Naive thymus-derived CD8-positive, alpha-beta T cell (primary cell): ENCODE data around the gene ACVR1. TPM values are rescaled to one million over a fixed set of nuclear protein-coding genes. Genes with fewer than 3 reads are reported as not detected.
A peak's percentile ranks its signal among the peaks of the same experiment; 100 is the strongest.
"Not testable (repeated sequence)": the region's sequence is repeated elsewhere in the genome, so short reads cannot be mapped to it uniquely, and the experiment has no call there.

Source experiments
- ATAC-seq, 2 donors: fragments of 150-1000 bp; cut with Tn5 transposase in 1 of 2; sonication (Bioruptor Pico), chemical (Tn5 transposase) in 1 of 2; 1 replicate in 1 of 2; 2 replicates in 1 of 2; pipeline ENCODE4 v1.10.0; 2021; ENCODE audit warnings: mild to moderate bottlenecking in 2 of 2, moderate library complexity in 2 of 2
- POLR2A ChIA-PET: fragments of 350-600 bp; sonication (Branson Sonifier 250); formaldehyde crosslinking; loops from one replicate; lab custom pipeline; 2021; ENCODE audit warnings: antibody characterized with exemption; lab: Charles Lee
- DNase-seq, 10 donors: peaks; one replicate each; pipeline versions ENCODE4 v3.0.0 to v3.0.0-alpha.2; 2020 to 2022
- H3K27ac Mint-ChIP-seq, 10 donors: one replicate each; pipeline ENCODE4 v1.8.0; 2020 to 2022; ENCODE audit warnings: mild to moderate bottlenecking in 10 of 10, mixed read lengths in 10 of 10, moderate library complexity in 4 of 10, inconsistent platforms in 1 of 10
- H3K27me3 Mint-ChIP-seq, 5 donors: one replicate each; pipeline ENCODE4 v1.8.0; 2021 to 2022; ENCODE audit warnings: mixed read lengths in 5 of 5
- H3K36me3 Mint-ChIP-seq, 3 donors: one replicate each; pipeline ENCODE4 v1.8.0; 2020 to 2022; ENCODE audit warnings: mixed read lengths in 3 of 3, mild to moderate bottlenecking in 2 of 3, inconsistent platforms in 1 of 3
- H3K4me1 Mint-ChIP-seq, 4 donors: one replicate each; pipeline ENCODE4 v1.8.0; 2021 to 2022; ENCODE audit warnings: mixed read lengths in 4 of 4
- H3K4me3 Mint-ChIP-seq, 10 donors: one replicate each; pipeline ENCODE4 v1.8.0; 2020 to 2022; ENCODE audit warnings: mild to moderate bottlenecking in 10 of 10, mixed read lengths in 10 of 10, moderate library complexity in 6 of 10, inconsistent platforms in 1 of 10
- H3K9me3 Mint-ChIP-seq, 9 donors: one replicate each; pipeline ENCODE4 v1.8.0; 2020 to 2022; ENCODE audit warnings: mixed read lengths in 9 of 9, mild to moderate bottlenecking in 3 of 9, inconsistent platforms in 1 of 9, moderate library complexity in 1 of 9
- polyA plus RNA-seq, 3 donors: library from polyadenylated mRNA; unstranded; fragments of 300-500 nt; fragmentation: Illumina TruSeq; gene quantifications; one replicate each; pipeline ENCODE4 v1.2.3, GENCODE V29; 2021
- total RNA-seq, 8 experiments: library from RNA in 2 of 8; stranded (reverse) in 2 of 8; gene quantifications; one replicate each; pipeline ENCODE4 v1.2.3 and lab custom pipeline; 2021 to 2026

The ACVR1 gene
- total and polyA plus RNA-seq, 5 experiments from 2014 or later = 2.6 to 14.5 (median 4.3) TPM

GRCh38 chr2:157890969-157891642, 15.0 kb upstream of the ACVR1 start:
- H3K4me1 Mint-ChIP-seq = peaks cover 16 to 36% (median 29%) of the 10 kb centered on the region in 4 donors
- POLR2A ChIA-PET = interaction anchor here (0.6 to 2.4 kb wide), 5 partner anchors 8 to 473 kb away, joined by 3 to 11 read pairs (median 3); partner anchors contain the start of gene ACVR1
- peak overlapping the region in 8 of 10 donors; percentile 1 to 76 (median 71) for H3K4me3 Mint-ChIP-seq
- no peaks in the 10 kb centered on the region for H3K9me3 Mint-ChIP-seq
- peaks cover 0 to 4% (median 1%) of the 10 kb centered on the region in 5 donors for H3K27me3 Mint-ChIP-seq
- no peaks in the 10 kb centered on the region for H3K36me3 Mint-ChIP-seq
- no peak for DNase-seq
- H3K27ac Mint-ChIP-seq = peak overlapping the region in 8 of 10 donors; percentile 41 to 85 (median 81)
- ATAC-seq = no peak

- DNase-seq (no peak), ATAC-seq (no peak)
- no peaks in the 10 kb centered on the region for H3K36me3 Mint-ChIP-seq
- peaks cover 14 to 19% (median 17%) of the 10 kb centered on the region in 4 donors for H3K4me1 Mint-ChIP-seq
- H3K9me3 Mint-ChIP-seq = no peaks in the 10 kb centered on the region
- peak overlapping the region in 1 of 10 donors; percentile 45 for H3K27ac Mint-ChIP-seq
- peaks cover 0 to 7% (median 1%) of the 10 kb centered on the region in 5 donors for H3K27me3 Mint-ChIP-seq
- H3K4me3 Mint-ChIP-seq = no peak overlapping the region
- POLR2A ChIA-PET = no interaction called here
These were observed 11.8 kb upstream of the ACVR1 start for GRCh38 chr2:157887946-157888345.

DNA sequence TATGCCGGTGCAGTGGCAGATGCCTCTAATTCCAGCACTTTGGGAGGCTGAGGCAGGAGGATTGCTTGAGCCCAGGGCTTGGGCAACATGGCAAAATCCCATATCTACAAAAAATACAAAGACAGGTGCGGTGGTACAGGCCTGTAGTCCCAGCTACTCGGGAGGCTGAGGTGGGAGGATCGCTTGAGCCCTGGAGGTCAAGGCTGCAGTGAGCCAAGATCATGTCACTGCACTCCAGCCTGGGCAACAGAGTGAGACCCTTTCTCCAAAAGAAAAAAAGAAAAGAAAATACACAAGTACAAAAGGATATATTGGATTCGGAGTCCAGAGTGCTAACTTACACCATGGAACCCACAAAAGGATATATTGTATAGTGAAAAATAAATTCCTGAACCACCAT, 8.4 kb upstream of the ACVR1 start:
- H3K4me3 Mint-ChIP-seq, POLR2A ChIA-PET, DNase-seq, H3K4me1 Mint-ChIP-seq, H3K9me3 Mint-ChIP-seq, H3K27me3 Mint-ChIP-seq, H3K36me3 Mint-ChIP-seq, ATAC-seq, H3K27ac Mint-ChIP-seq: not testable (repeated sequence)

DNA sequence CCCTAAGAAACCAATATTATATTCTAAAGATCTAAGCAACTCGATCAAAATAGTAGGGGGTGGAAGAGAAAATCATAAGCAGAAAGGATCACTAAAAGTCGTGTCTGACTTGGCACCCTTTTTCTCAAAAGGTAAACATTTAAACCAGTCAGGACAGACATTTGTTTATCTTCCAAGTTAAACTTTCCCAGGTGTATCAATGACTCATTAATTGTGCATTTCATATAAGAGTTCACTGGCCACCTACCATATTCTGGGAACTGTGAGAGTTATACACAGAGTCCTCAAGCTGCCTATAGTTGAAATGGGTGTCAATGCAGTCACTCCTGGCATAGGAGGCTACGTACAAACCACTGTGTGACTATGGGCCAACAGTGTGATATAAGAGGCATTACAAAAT, 4.8 kb upstream of the ACVR1 start:
- POLR2A ChIA-PET = no interaction called here
- H3K4me3 Mint-ChIP-seq = no peak overlapping the region
- ATAC-seq = no peak

DNA sequence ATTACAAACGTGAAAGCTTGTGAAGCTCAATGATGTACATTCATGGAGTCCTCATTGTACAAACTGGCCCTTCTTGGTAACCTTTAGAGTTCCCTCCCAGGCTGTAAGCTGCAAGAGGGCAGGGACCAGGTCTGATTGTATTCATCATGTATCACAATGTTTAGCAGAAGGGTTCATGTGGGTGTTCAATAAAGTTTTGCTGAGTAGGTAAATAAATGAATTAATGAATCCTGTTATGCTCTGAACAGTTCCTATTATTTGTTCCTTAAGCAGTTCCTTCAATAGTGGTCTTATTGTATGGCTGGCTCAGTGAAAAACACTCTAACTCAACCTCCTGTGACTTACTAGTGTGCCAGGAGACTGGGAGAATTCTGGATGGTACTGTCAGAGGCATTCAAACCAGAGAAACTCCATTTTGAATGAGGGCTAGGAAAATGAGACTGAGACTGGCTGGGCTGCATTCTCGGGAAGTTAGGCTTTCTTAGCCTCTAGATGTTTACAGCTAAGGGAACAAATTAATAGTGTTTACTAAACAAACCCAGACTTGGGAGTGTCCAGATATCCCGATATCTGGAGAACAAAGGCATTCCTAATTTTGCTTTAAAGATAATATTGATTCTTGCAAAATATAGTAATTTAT, 1.8 kb upstream of the ACVR1 start:
- Mint-ChIP-seq H3K4me3 (peak overlapping the region in 5 of 10 donors; percentile 1 to 91 (median 78)), H3K9me3 (no peaks in the 10 kb centered on the region), H3K27ac (peak overlapping the region in 3 of 10 donors; percentile 66 to 73 (median 69)), H3K27me3 (no peaks in the 10 kb centered on the region), H3K36me3 (no peaks in the 10 kb centered on the region), H3K4me1 (peaks cover 9 to 44% (median 36%) of the 10 kb centered on the region in 4 donors)
- DNase-seq = no peak
- no peak for ATAC-seq
- POLR2A ChIA-PET = interaction anchor here (0.6 to 5.0 kb wide), 2 partner anchors 19 to 247 kb away, joined by 4 to 47 read pairs; no protein-coding TSS in a partner anchor

More for the DNA sequence above, 4.8 kb upstream of the ACVR1 start:
- no peaks in the 10 kb centered on the region for H3K36me3 Mint-ChIP-seq
- H3K27me3 Mint-ChIP-seq = peaks cover 0 to 4% (median 0%) of the 10 kb centered on the region in 5 donors
- H3K4me1 Mint-ChIP-seq = peaks cover 7 to 21% (median 13%) of the 10 kb centered on the region in 4 donors
- DNase-seq = no peak
- H3K27ac Mint-ChIP-seq = no peak overlapping the region
- H3K9me3 Mint-ChIP-seq = no peaks in the 10 kb centered on the region

DNA sequence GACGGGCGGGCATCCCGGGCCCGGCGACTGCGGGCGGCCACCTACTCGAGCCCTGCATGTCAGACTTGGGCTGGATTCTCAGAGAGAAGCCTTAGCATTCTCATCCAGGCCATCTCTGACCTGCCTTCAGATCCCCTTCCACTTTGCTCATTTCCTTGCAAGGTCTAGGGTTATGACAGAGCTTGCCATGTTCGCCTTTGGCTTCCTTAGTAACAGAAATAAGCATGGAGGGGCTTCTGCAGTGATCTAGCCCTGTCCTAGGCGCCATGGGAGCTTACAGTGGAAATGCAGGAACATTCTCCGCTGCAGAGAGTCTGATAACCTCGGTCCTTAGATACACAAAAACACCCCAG, 632 bp upstream of the ACVR1 start:
- peak overlapping the region in 9 of 10 donors; percentile 65 to 80 (median 69) for H3K27ac Mint-ChIP-seq
- DNase-seq (no peak), ATAC-seq (peak in 1 of 2 donors; percentile 2)
- H3K4me3 Mint-ChIP-seq = peak overlapping the region; percentile 75 to 91 (median 82)
- POLR2A ChIA-PET = interaction anchor here (0.7 to 5.0 kb wide), 6 partner anchors 12 to 421 kb away, joined by 3 to 47 read pairs (median 4); no protein-coding TSS in a partner anchor
- no peaks in the 10 kb centered on the region for H3K27me3 Mint-ChIP-seq
- H3K4me1 Mint-ChIP-seq = peaks cover 12 to 48% (median 38%) of the 10 kb centered on the region in 4 donors
- no peaks in the 10 kb centered on the region for H3K9me3 Mint-ChIP-seq
- H3K36me3 Mint-ChIP-seq = no peaks in the 10 kb centered on the region

GRCh38 chr2:157875641-157876065, 477 bp downstream of the ACVR1 start:
- POLR2A ChIA-PET = interaction anchor here (1.2 to 5.0 kb wide), 4 partner anchors 9 to 250 kb away, joined by 4 to 47 read pairs (median 8); no protein-coding TSS in a partner anchor
- H3K27ac Mint-ChIP-seq = peak overlapping the region in 9 of 10 donors; percentile 29 to 94 (median 89)
- no peaks in the 10 kb centered on the region for H3K27me3 Mint-ChIP-seq
- ATAC-seq (peak; percentile 64 to 68), DNase-seq (peak in 8 of 10 donors; percentile 25 to 66 (median 56))
- no peaks in the 10 kb centered on the region for H3K9me3 Mint-ChIP-seq
- H3K4me3 Mint-ChIP-seq = peak overlapping the region; percentile 85 to 99 (median 92)
- peaks cover 12 to 48% (median 41%) of the 10 kb centered on the region in 4 donors for H3K4me1 Mint-ChIP-seq
- no peaks in the 10 kb centered on the region for H3K36me3 Mint-ChIP-seq

DNA sequence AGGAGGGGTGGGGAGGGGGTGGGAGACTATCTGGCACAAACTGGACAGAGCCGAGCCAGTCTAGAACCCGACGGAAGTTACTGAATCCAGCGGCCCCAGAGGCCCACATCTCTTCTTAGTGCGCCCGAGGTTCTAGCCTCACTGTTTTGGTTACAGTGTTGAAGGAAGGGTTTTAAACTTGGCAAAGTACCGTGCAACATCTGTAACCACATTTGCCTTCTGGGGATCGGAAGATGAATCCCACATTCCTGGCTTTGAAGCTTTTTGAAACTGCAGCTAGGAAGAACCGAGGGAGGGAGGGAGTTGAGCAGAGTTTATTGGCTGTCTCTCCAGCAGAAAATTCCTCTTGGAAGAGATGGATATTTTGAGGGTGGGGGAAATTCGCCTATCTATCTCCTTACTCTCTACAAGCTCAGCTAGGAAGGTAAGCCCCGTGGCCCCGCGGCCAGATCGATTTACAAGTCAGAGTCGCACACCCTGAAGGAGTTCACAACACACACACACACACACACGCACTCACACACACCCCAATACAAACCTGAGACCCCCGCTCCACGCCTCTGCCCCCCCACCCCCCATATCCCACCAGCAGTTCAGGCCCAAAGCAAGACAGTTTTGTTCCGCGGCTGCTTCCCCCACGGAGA, 1.0 kb downstream of the ACVR1 start:
- H3K27me3 Mint-ChIP-seq = no peaks in the 10 kb centered on the region
- DNase-seq (peak in 5 of 10 donors; percentile 8 to 65 (median 24)), ATAC-seq (peak in 1 of 2 donors; percentile 19)
- peak overlapping the region; percentile 29 to 94 (median 90) for H3K27ac Mint-ChIP-seq
- H3K4me3 Mint-ChIP-seq = peak overlapping the region; percentile 85 to 99 (median 92)
- H3K4me1 Mint-ChIP-seq = peaks cover 12 to 49% (median 43%) of the 10 kb centered on the region in 4 donors
- no peaks in the 10 kb centered on the region for H3K36me3 Mint-ChIP-seq
- POLR2A ChIA-PET = interaction anchor here (1.3 to 5.0 kb wide), 3 partner anchors 9 to 22 kb away, joined by 5 to 47 read pairs (median 11); no protein-coding TSS in a partner anchor
- H3K9me3 Mint-ChIP-seq = no peaks in the 10 kb centered on the region

DNA sequence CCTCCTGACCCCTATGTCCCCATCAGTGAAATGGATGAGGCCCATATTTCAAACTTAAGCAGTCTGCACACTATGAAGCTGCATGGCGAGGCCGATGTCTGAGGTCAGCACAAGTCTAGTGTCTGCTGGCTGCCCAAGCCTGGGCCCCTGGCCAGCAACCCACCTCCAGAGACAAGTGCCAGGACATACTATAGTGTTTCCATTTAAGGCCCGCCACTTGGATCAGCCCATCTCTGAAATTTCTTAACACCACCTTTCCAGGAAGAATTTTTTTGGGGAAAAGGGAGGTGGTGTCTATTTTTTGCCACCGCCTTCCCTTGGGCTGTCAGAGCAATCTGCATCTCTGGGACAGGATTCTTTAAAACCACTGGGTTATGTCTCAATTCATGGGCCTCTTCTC, 1.8 kb downstream of the ACVR1 start:
- ATAC-seq = no peak
- H3K4me3 Mint-ChIP-seq = peak overlapping the region; percentile 85 to 99 (median 92)
- H3K27me3 Mint-ChIP-seq = no peaks in the 10 kb centered on the region
- H3K27ac Mint-ChIP-seq = peak overlapping the region in 8 of 10 donors; percentile 88 to 94 (median 90)
- DNase-seq = no peak
- H3K36me3 Mint-ChIP-seq = no peaks in the 10 kb centered on the region
- POLR2A ChIA-PET = interaction anchor here (5.0 kb wide), 1 partner anchor 23 kb away, joined by 47 read pairs; no protein-coding TSS in a partner anchor
- H3K4me1 Mint-ChIP-seq = peaks cover 16 to 53% (median 49%) of the 10 kb centered on the region in 4 donors
- no peaks in the 10 kb centered on the region for H3K9me3 Mint-ChIP-seq

DNA sequence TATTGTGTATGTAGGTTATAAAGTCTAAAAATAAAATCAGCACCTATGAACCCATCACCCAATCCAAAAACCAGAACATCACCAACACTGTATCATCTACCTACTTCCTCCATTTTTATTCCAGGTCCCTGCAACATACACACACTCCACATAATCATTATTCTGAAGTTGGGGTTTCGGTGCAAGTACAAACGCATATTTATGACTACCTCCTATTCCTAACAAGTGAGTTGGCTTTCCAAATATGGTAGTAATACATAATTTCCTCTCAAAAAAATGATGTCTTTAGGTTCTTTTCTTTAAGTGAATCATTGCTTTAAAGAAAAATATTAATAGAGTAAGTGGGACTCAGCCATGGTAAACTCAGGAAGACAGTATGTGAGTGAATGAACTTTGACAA, 3.3 kb downstream of the ACVR1 start:
- Mint-ChIP-seq H3K36me3 (no peaks in the 10 kb centered on the region), H3K4me1 (peaks cover 16 to 64% (median 48%) of the 10 kb centered on the region in 4 donors), H3K27me3 (no peaks in the 10 kb centered on the region), H3K27ac (peak overlapping the region in 1 of 10 donors; percentile 12), H3K4me3 (no peak overlapping the region), H3K9me3 (no peaks in the 10 kb centered on the region)
- ATAC-seq (no peak), DNase-seq (no peak)
- POLR2A ChIA-PET = interaction anchor here (5.0 kb wide), 1 partner anchor 24 kb away, joined by 47 read pairs; no protein-coding TSS in a partner anchor

DNA sequence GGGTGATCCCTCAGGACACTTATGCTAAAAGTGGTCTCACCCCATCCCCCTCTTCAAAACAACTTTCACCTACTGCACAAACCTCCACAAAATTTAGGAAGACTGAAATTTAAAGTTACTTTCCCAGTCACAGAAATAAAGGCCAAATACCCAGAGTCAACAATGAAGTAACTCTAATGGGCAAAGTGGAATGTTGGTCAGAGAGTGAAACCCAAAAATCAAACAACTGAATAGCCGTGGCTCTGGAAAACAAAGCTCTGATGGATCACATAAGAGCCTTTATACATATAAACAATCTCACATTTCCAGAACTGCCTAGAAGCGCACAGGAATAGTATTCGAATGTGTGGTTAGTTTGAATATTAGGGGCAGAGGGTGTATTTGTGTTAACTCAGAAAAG, 4.7 kb downstream of the ACVR1 start:
- POLR2A ChIA-PET = interaction anchor here (0.6 kb wide), 1 partner anchor 29 kb away, joined by 3 read pairs; no protein-coding TSS in a partner anchor
- H3K27ac Mint-ChIP-seq = peak overlapping the region in 2 of 10 donors; percentile 11 to 34
- H3K36me3 Mint-ChIP-seq = no peaks in the 10 kb centered on the region
- ATAC-seq (no peak), DNase-seq (no peak)
- no peaks in the 10 kb centered on the region for H3K9me3 Mint-ChIP-seq
- no peaks in the 10 kb centered on the region for H3K27me3 Mint-ChIP-seq
- peaks cover 14 to 65% (median 43%) of the 10 kb centered on the region in 4 donors for H3K4me1 Mint-ChIP-seq
- no peak overlapping the region for H3K4me3 Mint-ChIP-seq

- H3K4me3 Mint-ChIP-seq = no peak overlapping the region
These were observed 7.1 kb downstream of the ACVR1 start for GRCh38 chr2:157868993-157869392.

More at GRCh38 chr2:157868993-157869392, 7.1 kb downstream of the ACVR1 start:
- no peak overlapping the region for H3K27ac Mint-ChIP-seq
- H3K4me1 Mint-ChIP-seq = peaks cover 9 to 50% (median 38%) of the 10 kb centered on the region in 4 donors
- DNase-seq (no peak), ATAC-seq (no peak)
- no peaks in the 10 kb centered on the region for H3K36me3 Mint-ChIP-seq
- POLR2A ChIA-PET = interaction anchor here (0.5 kb wide), 1 partner anchor 71 kb away, joined by 3 read pairs; no protein-coding TSS in a partner anchor
- no peaks in the 10 kb centered on the region for H3K27me3 Mint-ChIP-seq
- H3K9me3 Mint-ChIP-seq = no peaks in the 10 kb centered on the region
